WTC11 (cell line): ENCODE data around the gene MYL7. TPM values are rescaled to one million over a fixed set of nuclear protein-coding genes. Genes with fewer than 3 reads are reported as not detected.

Source experiments
- ATAC-seq: fragments of 200-7000 bp; cut with Tn5 transposase; 2 replicates; pipeline ENCODE4 v1.10.0; 2021; ENCODE audit warnings: mild to moderate bottlenecking, moderate library complexity
- CTCF ChIA-PET: fragments of 300-600 bp; sonication (Branson Sonifier 250); formaldehyde crosslinking; loops from one replicate; lab custom pipeline; 2021; ENCODE audit warnings: antibody characterized with exemption; lab: Charles Lee
- POLR2A ChIA-PET: fragments of 350-600 bp; sonication (Branson Sonifier 250); formaldehyde crosslinking; loops from one replicate; lab custom pipeline; 2021; ENCODE audit warnings: antibody characterized with exemption; lab: Charles Lee
- DNase-seq: peaks from one replicate; pipeline ENCODE4 v3.0.0; 2021; ENCODE audit warnings: low spot score
- H3K27ac Mint-ChIP-seq: 2 replicates; pipeline ENCODE4 v1.8.0; 2021; ENCODE audit warnings: mixed read lengths
- H3K27me3 Mint-ChIP-seq: 2 replicates; pipeline ENCODE4 v1.8.0; 2021; ENCODE audit warnings: low read depth, mild to moderate bottlenecking, moderate library complexity, mixed read lengths
- H3K36me3 Mint-ChIP-seq: 2 replicates; pipeline ENCODE4 v1.8.0; 2021; ENCODE audit warnings: mixed read lengths
- H3K4me1 Mint-ChIP-seq: 2 replicates; pipeline ENCODE4 v1.8.0; 2022; ENCODE audit warnings: mixed read lengths
- H3K4me3 Mint-ChIP-seq: 2 replicates; pipeline ENCODE4 v1.8.0; 2021; ENCODE audit warnings: mild to moderate bottlenecking, moderate library complexity, mixed read lengths
- H3K9me3 Mint-ChIP-seq: 2 replicates; pipeline ENCODE4 v1.8.0; 2021; ENCODE audit warnings: mixed read lengths
- ATF1 ChIP-seq: sonication (generic); formaldehyde crosslinking; IDR thresholded peaks from 2 replicates; pipeline ENCODE4 v1.8.1; 2023; ENCODE audit warnings: mild to moderate bottlenecking, moderate library complexity, missing genetic modification reagents
- FOXK1 ChIP-seq: sonication (generic); formaldehyde crosslinking; IDR thresholded peaks from 2 replicates; pipeline ENCODE4 v1.8.0; 2022; ENCODE audit warnings: mild to moderate bottlenecking, moderate library complexity, missing genetic modification reagents
- FOXP1 ChIP-seq: sonication (generic); formaldehyde crosslinking; IDR thresholded peaks from 2 replicates; pipeline ENCODE4 v1.8.0; 2022; ENCODE audit warnings: missing genetic modification reagents, mild to moderate bottlenecking, moderate library complexity, borderline replicate concordance
- GTF2I ChIP-seq: fragments of 250-450 bp; sonication (Bioruptor Pico); conservative IDR thresholded peaks from 2 replicates; pipeline ENCODE4 v1.4.0; 2021; ENCODE audit warnings: mild to moderate bottlenecking
- JUN ChIP-seq: sonication (generic); formaldehyde crosslinking; IDR thresholded peaks from 2 replicates; pipeline ENCODE4 v1.8.0; 2023; ENCODE audit warnings: mild to moderate bottlenecking, missing genetic modification reagents
- MXD4 ChIP-seq: fragments of 250-450 bp; sonication (Bioruptor Pico); IDR thresholded peaks from 2 replicates; pipeline ENCODE4 v1.8.0; 2021; ENCODE audit warnings: mild to moderate bottlenecking, moderate library complexity, borderline replicate concordance
- NR2C2 ChIP-seq: sonication (generic); formaldehyde crosslinking; IDR thresholded peaks from 2 replicates; pipeline ENCODE4 v1.8.0; 2022; ENCODE audit warnings: mild to moderate bottlenecking, missing genetic modification reagents
- SMAD3 ChIP-seq: sonication (generic); formaldehyde crosslinking; IDR thresholded peaks from 2 replicates; pipeline ENCODE4 v1.8.0; 2022; ENCODE audit warnings: missing genetic modification reagents, mild to moderate bottlenecking, borderline replicate concordance
- ZNF121 ChIP-seq: sonication (generic); formaldehyde crosslinking; IDR thresholded peaks from 2 replicates; pipeline ENCODE4 v1.8.0; 2023; ENCODE audit warnings: missing genetic modification reagents
- ZNF219 ChIP-seq: sonication (generic); formaldehyde crosslinking; IDR thresholded peaks from 2 replicates; pipeline ENCODE4 v1.8.0; 2023; ENCODE audit warnings: missing genetic modification reagents, mild to moderate bottlenecking, borderline replicate concordance
- ZNF232 ChIP-seq: sonication (generic); formaldehyde crosslinking; IDR thresholded peaks from 2 replicates; pipeline ENCODE4 v1.8.0; 2022; ENCODE audit warnings: mild to moderate bottlenecking, missing genetic modification reagents
- ZNF263 ChIP-seq: sonication (generic); formaldehyde crosslinking; IDR thresholded peaks from 2 replicates; pipeline ENCODE4 v1.8.1; 2022; ENCODE audit warnings: low read depth, mild to moderate bottlenecking, moderate library complexity, missing genetic modification reagents
- ZNF416 ChIP-seq: fragments of 250-450 bp; sonication (Bioruptor Pico); IDR thresholded peaks from 2 replicates; pipeline ENCODE4 v1.9.0; 2021; ENCODE audit warnings: mild to moderate bottlenecking, inconsistent platforms
- total RNA-seq: library from RNA; stranded (reverse); gene quantifications from 3 replicates; pipeline ENCODE4 v1.2.3, GENCODE V29; 2021
- TF ChIP-seq, protein P1 (sequence below): sonication (generic); formaldehyde crosslinking; IDR thresholded peaks from 2 replicates; pipeline ENCODE4 v1.8.0; 2022; ENCODE audit warnings: mild to moderate bottlenecking, missing genetic modification reagents
- TF ChIP-seq, protein P2 (sequence below): sonication (generic); formaldehyde crosslinking; IDR thresholded peaks from 2 replicates; pipeline ENCODE4 v1.8.0; 2023; ENCODE audit warnings: missing genetic modification reagents
- TF ChIP-seq, protein P3 (sequence below): fragments of 250-450 bp; sonication (Bioruptor Pico); IDR thresholded peaks from 2 replicates; pipeline ENCODE4 v1.9.0; 2021; ENCODE audit warnings: mild to moderate bottlenecking
- TF ChIP-seq, protein P4 (sequence below): fragments of 250-450 bp; sonication (Bioruptor Pico); IDR thresholded peaks from 2 replicates; pipeline ENCODE4 v1.8.0; 2021; ENCODE audit warnings: mild to moderate bottlenecking
- TF ChIP-seq, protein P5 (sequence below): fragments of 250-450 bp; sonication (Bioruptor Pico); IDR thresholded peaks from 2 replicates; pipeline ENCODE4 v1.9.0; 2021; ENCODE audit warnings: mild to moderate bottlenecking
- TF ChIP-seq, protein P6 (sequence below): sonication (generic); formaldehyde crosslinking; IDR thresholded peaks from 2 replicates; pipeline ENCODE4 v1.8.1; 2022; ENCODE audit warnings: missing genetic modification reagents, borderline replicate concordance
- TF ChIP-seq, protein P7 (sequence below): sonication (generic); formaldehyde crosslinking; conservative IDR thresholded peaks from 2 replicates; pipeline ENCODE4 v1.8.1; 2022; ENCODE audit warnings: mild to moderate bottlenecking, missing genetic modification reagents
- TF ChIP-seq, protein P8 (sequence below): fragments of 250-450 bp; sonication (Bioruptor Pico); IDR thresholded peaks from 2 replicates; pipeline ENCODE4 v1.9.0; 2021; ENCODE audit warnings: moderate library complexity, mild to moderate bottlenecking, inconsistent platforms, borderline replicate concordance

MYL7 gene
- total RNA-seq, 1 experiment from 2014 or later, result 0.90 TPM

DNA sequence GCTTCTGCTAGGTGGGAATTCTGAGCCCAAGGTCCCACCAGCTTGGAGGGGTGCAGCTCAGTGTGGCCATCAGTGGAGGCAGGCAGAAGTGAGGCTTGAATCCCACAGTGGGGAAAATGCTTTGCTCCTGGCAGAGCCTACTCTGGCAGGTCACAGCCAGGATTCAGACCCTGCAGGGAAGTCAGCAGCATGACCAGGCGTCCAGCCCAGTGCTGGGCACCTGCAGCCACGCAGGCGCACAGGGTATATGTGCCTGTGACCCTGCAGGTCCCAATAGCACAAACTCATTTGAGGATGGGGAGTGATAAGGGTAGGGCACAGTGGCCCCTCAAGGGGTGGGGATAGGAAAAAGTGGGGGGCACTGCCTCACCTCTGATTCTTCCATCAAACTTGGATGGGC, 45.4 kb downstream of the MYL7 start:
- CTCF ChIA-PET, result no interaction called here
- Mint-ChIP-seq H3K27ac (no peak overlapping the region), H3K27me3 (peaks cover 9% of the 10 kb centered on the region), H3K4me1 (0 out of 2 replicates have a peak, but pooled peaks cover 3% of the 10 kb centered on the region), H3K9me3 (no peaks in the 10 kb centered on the region), H3K36me3 (no peaks in the 10 kb centered on the region)
- no peak for ATAC-seq
- POLR2A ChIA-PET, result no interaction called here
- DNase-seq, result no peak
- no peak for TF ChIP-seq ZNF232 (CRISPR knock-in tag)
- TF ChIP-seq FOXK1, result no peak
- TF ChIP-seq, protein P1, sequence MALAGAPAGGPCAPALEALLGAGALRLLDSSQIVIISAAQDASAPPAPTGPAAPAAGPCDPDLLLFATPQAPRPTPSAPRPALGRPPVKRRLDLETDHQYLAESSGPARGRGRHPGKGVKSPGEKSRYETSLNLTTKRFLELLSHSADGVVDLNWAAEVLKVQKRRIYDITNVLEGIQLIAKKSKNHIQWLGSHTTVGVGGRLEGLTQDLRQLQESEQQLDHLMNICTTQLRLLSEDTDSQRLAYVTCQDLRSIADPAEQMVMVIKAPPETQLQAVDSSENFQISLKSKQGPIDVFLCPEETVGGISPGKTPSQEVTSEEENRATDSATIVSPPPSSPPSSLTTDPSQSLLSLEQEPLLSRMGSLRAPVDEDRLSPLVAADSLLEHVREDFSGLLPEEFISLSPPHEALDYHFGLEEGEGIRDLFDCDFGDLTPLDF, result no peak
- TF ChIP-seq FOXP1, result no peak
- TF ChIP-seq, protein P2, sequence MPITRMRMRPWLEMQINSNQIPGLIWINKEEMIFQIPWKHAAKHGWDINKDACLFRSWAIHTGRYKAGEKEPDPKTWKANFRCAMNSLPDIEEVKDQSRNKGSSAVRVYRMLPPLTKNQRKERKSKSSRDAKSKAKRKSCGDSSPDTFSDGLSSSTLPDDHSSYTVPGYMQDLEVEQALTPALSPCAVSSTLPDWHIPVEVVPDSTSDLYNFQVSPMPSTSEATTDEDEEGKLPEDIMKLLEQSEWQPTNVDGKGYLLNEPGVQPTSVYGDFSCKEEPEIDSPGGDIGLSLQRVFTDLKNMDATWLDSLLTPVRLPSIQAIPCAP (CRISPR knock-in tag), result no peak
- no peak for TF ChIP-seq ATF1 (CRISPR knock-in tag)
- TF ChIP-seq, protein P3, sequence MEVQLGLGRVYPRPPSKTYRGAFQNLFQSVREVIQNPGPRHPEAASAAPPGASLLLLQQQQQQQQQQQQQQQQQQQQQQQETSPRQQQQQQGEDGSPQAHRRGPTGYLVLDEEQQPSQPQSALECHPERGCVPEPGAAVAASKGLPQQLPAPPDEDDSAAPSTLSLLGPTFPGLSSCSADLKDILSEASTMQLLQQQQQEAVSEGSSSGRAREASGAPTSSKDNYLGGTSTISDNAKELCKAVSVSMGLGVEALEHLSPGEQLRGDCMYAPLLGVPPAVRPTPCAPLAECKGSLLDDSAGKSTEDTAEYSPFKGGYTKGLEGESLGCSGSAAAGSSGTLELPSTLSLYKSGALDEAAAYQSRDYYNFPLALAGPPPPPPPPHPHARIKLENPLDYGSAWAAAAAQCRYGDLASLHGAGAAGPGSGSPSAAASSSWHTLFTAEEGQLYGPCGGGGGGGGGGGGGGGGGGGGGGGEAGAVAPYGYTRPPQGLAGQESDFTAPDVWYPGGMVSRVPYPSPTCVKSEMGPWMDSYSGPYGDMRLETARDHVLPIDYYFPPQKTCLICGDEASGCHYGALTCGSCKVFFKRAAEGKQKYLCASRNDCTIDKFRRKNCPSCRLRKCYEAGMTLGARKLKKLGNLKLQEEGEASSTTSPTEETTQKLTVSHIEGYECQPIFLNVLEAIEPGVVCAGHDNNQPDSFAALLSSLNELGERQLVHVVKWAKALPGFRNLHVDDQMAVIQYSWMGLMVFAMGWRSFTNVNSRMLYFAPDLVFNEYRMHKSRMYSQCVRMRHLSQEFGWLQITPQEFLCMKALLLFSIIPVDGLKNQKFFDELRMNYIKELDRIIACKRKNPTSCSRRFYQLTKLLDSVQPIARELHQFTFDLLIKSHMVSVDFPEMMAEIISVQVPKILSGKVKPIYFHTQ (CRISPR knock-in tag), result no peak
- TF ChIP-seq, protein P4, sequence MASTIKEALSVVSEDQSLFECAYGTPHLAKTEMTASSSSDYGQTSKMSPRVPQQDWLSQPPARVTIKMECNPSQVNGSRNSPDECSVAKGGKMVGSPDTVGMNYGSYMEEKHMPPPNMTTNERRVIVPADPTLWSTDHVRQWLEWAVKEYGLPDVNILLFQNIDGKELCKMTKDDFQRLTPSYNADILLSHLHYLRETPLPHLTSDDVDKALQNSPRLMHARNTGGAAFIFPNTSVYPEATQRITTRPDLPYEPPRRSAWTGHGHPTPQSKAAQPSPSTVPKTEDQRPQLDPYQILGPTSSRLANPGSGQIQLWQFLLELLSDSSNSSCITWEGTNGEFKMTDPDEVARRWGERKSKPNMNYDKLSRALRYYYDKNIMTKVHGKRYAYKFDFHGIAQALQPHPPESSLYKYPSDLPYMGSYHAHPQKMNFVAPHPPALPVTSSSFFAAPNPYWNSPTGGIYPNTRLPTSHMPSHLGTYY (CRISPR knock-in tag), result no peak
- TF ChIP-seq NR2C2, result no peak
- TF ChIP-seq, protein P5, sequence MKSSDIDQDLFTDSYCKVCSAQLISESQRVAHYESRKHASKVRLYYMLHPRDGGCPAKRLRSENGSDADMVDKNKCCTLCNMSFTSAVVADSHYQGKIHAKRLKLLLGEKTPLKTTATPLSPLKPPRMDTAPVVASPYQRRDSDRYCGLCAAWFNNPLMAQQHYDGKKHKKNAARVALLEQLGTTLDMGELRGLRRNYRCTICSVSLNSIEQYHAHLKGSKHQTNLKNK, result no peak
- TF ChIP-seq, protein P6, sequence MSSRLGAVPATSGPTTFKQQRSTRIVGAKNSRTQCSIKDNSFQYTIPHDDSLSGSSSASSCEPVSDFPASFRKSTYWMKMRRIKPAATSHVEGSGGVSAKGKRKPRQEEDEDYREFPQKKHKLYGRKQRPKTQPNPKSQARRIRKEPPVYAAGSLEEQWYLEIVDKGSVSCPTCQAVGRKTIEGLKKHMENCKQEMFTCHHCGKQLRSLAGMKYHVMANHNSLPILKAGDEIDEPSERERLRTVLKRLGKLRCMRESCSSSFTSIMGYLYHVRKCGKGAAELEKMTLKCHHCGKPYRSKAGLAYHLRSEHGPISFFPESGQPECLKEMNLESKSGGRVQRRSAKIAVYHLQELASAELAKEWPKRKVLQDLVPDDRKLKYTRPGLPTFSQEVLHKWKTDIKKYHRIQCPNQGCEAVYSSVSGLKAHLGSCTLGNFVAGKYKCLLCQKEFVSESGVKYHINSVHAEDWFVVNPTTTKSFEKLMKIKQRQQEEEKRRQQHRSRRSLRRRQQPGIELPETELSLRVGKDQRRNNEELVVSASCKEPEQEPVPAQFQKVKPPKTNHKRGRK, result no peak
- no peak for TF ChIP-seq JUN (CRISPR knock-in tag)
- TF ChIP-seq, all 79 proteins: peak for 0
- H3K4me3 Mint-ChIP-seq, result no peak overlapping the region

DNA sequence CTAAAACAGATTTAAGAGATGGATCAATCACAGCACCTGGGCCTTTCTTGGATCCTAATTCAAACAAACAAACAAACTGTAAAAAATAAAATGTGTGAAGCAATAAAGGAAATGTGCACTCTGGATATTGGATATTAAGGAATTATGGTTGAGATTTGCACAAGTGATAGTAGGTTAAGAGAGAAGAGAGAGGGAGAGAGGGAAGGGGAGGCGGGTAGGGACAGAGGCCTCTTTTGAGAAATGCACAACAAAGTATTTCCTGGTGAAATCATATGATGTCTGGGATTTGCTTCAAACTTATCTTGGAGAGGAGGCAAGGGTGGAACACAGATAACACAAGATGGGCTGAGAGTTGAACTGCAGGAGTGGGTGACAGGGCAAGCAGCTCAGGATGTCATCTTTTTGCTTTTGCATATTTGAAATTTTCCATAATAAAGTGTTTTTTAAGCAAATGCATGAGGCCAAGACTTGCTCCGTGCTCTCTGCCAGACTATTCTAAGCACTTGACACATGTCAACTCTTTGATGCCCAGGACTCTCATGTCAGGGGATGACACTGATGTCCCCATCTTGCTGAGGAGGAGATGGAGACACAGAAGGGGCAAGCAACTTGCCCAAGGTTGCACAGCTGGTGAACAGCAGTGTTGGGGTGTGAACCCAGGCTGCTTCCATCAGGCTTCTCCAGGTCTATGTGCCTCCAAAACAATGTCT, 46.1 kb downstream of the MYL7 start:
- DNase-seq, result no peak
- ChIA-PET CTCF (no interaction called here), POLR2A (no interaction called here)
- Mint-ChIP-seq H3K9me3 (no peaks in the 10 kb centered on the region), H3K4me1 (0 out of 2 replicates have a peak, but pooled peaks cover 3% of the 10 kb centered on the region), H3K4me3 (no peak overlapping the region), H3K27me3 (peaks cover 9% of the 10 kb centered on the region), H3K36me3 (no peaks in the 10 kb centered on the region), H3K27ac (no peak overlapping the region)
- ATAC-seq, result no peak
- TF ChIP-seq ZNF121 (CRISPR knock-in tag) (no peak), ZNF219 (no peak), MXD4 (CRISPR knock-in tag) (no peak), ZNF263 (CRISPR knock-in tag) (no peak), FOXP1 (no peak), SMAD3 (CRISPR knock-in tag) (no peak), GTF2I (CRISPR knock-in tag) (no peak), ZNF416 (CRISPR knock-in tag) (no peak)
- TF ChIP-seq, protein P7, sequence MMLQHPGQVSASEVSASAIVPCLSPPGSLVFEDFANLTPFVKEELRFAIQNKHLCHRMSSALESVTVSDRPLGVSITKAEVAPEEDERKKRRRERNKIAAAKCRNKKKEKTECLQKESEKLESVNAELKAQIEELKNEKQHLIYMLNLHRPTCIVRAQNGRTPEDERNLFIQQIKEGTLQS (CRISPR knock-in tag), result no peak
- TF ChIP-seq, protein P2 (CRISPR knock-in tag), result no peak
- TF ChIP-seq, protein P8, sequence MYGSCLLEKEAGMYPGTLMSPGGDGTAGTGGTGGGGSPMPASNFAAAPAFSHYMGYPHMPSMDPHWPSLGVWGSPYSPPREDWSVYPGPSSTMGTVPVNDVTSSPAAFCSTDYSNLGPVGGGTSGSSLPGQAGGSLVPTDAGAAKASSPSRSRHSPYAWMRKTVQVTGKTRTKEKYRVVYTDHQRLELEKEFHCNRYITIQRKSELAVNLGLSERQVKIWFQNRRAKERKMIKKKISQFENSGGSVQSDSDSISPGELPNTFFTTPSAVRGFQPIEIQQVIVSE, result no peak
